Hepatocyte (in vitro differentiated cells): ENCODE data around the gene MID2.
"Not testable (repeated sequence)": the region's sequence is repeated elsewhere in the genome, so short reads cannot be mapped to it uniquely, and the experiment has no call there.

Experiments
- CTCF ChIP-seq: fragments of 200-600 bp; sonication (generic); IDR thresholded peaks from 2 replicates; pipeline ENCODE4 v1.5.1; 2016; ENCODE audit warnings: antibody characterized with exemption, mild to moderate bottlenecking; ENCODE audit not compliant: poor library complexity
- EZH2phosphoT487 ChIP-seq: fragments of 200-600 bp; sonication (generic); IDR thresholded peaks from one replicate; pipeline ENCODE4 v1.6.1; 2018; ENCODE audit warnings: antibody characterized with exemption, mild to moderate bottlenecking, low read depth, moderate library complexity; ENCODE audit not compliant: unreplicated experiment, severe bottlenecking

DNA sequence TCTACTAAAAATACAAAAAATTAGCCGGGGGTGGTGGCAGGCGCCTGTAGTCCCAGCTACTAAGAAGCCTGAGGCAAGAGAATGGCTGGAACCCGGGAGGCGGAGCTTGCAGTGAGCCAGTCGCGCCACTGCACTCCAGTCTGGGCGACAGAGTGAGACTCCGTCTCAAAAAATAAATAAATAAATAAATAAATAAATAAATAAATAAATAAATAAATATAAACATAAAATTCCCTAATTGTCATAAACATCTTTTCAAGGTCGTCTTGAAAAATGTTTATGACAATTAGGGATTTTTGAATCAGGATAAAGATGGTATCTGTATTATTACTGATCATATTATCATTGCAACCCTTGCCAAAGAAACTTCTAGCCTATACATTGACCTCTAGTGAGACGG, 15.6 kb upstream of the MID2 start:
- not testable (repeated sequence) for TF ChIP-seq EZH2phosphoT487, CTCF
